ENCODE measurements around the gene ZFYVE28.

ZFYVE28 gene

GRCh38 chr4:2363951-2364653 is 54.3 kb downstream of the ZFYVE28 start:
- Histone ChIP-seq H3K9ac (no peak overlapping the region), H3K4me2 (ENCODE audit: low read length) (peak overlapping the region; percentile 32), H2AFZ (peak overlapping the region; percentile 78), H3K9me3 (ENCODE audit: control insufficient read depth, low read length) (no peaks in the 10 kb centered on the region), H3K79me2 (peaks cover 2% of the 10 kb centered on the region), H3K36me3 (ENCODE audit: control insufficient read depth, insufficient read depth, low read length) (no peaks in the 10 kb centered on the region), H3K4me3 (ENCODE audit: low read depth, low read length) (peak overlapping the region; percentile 0), H3K4me1 (peaks cover 18% of the 10 kb centered on the region), H3K27ac (peak overlapping the region; percentile 80), H3K27me3 (ENCODE audit: control insufficient read depth, insufficient read depth, low read length) (no peaks in the 10 kb centered on the region)
- no peak for TF ChIP-seq CTCF (IDR thresholded peaks at IDR 0.05)

GRCh38 chr4:2363056-2363721 is 55.3 kb downstream of the ZFYVE28 start:
- H3K9ac ChIP-seq, result no peak overlapping the region
- peak overlapping the region; percentile 56 for H2AFZ ChIP-seq
- no peaks in the 10 kb centered on the region for H3K27me3 ChIP-seq (ENCODE audit: control insufficient read depth, insufficient read depth, low read length)
- no peak for TF ChIP-seq CTCF (IDR thresholded peaks at IDR 0.05)
- H3K27ac ChIP-seq, result peak overlapping the region; percentile 80
- no peaks in the 10 kb centered on the region for H3K36me3 ChIP-seq (ENCODE audit: control insufficient read depth, insufficient read depth, low read length)
- peak overlapping the region; percentile 32 for H3K4me2 ChIP-seq (ENCODE audit: low read length)
- no peak overlapping the region for H3K4me3 ChIP-seq (ENCODE audit: low read depth, low read length)
- no peaks in the 10 kb centered on the region for H3K9me3 ChIP-seq (ENCODE audit: control insufficient read depth, low read length)
- peaks cover 18% of the 10 kb centered on the region for H3K4me1 ChIP-seq
- peaks cover 3% of the 10 kb centered on the region for H3K79me2 ChIP-seq

- Histone ChIP-seq H3K27ac (peak overlapping the region; percentile 80), H3K4me2 (ENCODE audit: low read length) (peak overlapping the region; percentile 28), H3K36me3 (ENCODE audit: control insufficient read depth, insufficient read depth, low read length) (no peaks in the 10 kb centered on the region), H3K4me3 (ENCODE audit: low read depth, low read length) (no peak overlapping the region), H3K79me2 (peaks cover 7% of the 10 kb centered on the region), H3K9me3 (ENCODE audit: control insufficient read depth, low read length) (no peaks in the 10 kb centered on the region), H3K4me1 (peaks cover 18% of the 10 kb centered on the region), H3K27me3 (ENCODE audit: control insufficient read depth, insufficient read depth, low read length) (no peaks in the 10 kb centered on the region), H2AFZ (peak overlapping the region; percentile 56), H3K9ac (no peak overlapping the region)
- TF ChIP-seq CTCF (IDR thresholded peaks at IDR 0.05), result no peak
Measured at GRCh38 chr4:2362266-2363055, 56.0 kb downstream of the ZFYVE28 start.

- no peak for TF ChIP-seq CTCF (IDR thresholded peaks at IDR 0.05)
- Histone ChIP-seq H3K9ac (no peak overlapping the region), H3K4me2 (ENCODE audit: low read length) (no peak overlapping the region), H3K27ac (no peak overlapping the region), H3K4me3 (ENCODE audit: low read depth, low read length) (no peak overlapping the region), H3K9me3 (ENCODE audit: control insufficient read depth, low read length) (no peaks in the 10 kb centered on the region), H2AFZ (no peak overlapping the region), H3K79me2 (peaks cover 9% of the 10 kb centered on the region), H3K27me3 (ENCODE audit: control insufficient read depth, insufficient read depth, low read length) (no peaks in the 10 kb centered on the region), H3K36me3 (ENCODE audit: control insufficient read depth, insufficient read depth, low read length) (no peaks in the 10 kb centered on the region), H3K4me1 (peaks cover 18% of the 10 kb centered on the region)
Measured at GRCh38 chr4:2361366-2362265, 56.8 kb downstream of the ZFYVE28 start.
